Measurements from ENCODE around the gene MDM2. TPM values are rescaled to one million over a fixed set of nuclear protein-coding genes. Genes with fewer than 3 reads are reported as not detected.

The MDM2 gene
- total RNA-seq, 2 donors from 2014 or later, result 248 to 253 TPM

DNA sequence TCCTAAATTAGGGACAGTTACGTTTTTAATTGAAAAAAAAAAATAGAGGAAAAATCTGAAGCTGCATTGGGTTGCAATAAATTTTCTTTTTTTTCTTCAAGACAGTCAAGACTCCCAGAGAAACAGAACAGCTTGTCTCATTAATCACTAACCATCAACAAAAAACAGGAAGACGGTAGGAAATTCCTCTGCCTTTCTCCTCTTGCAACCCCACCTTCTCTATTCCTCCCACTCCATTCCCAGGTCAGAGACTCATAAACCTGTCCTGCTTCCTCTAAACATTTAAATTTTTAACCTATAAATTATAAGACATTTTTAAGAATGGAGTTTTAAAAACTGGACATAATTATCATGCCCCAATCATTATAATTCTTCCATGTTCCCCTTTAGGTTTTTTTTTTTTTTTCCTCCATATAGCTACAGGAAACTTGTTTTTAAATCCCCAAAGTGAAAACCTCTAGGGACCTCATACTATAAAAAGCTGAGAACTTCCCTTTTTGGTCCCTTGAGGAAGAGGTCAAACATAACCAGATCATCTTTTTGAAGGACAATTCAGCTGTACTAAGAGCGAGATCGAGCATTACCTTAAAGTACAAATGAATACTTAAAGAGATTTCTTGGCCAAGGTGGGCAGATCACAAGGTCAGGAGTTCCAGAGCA, 89.0 kb downstream of the MDM2 start:
- no peaks in the 10 kb centered on the region for H3K36me3 Mint-ChIP-seq
- H3K4me1 Mint-ChIP-seq (ENCODE audit: low read depth in 2 of 2), result no peaks in the 10 kb centered on the region
- H3K4me3 Mint-ChIP-seq, result no peak overlapping the region
- DNase-seq (ENCODE audit: low spot score), result no peak
- no peak for ATAC-seq
- H3K9me3 Mint-ChIP-seq, result no peaks in the 10 kb centered on the region
- peaks cover 19 to 24% of the 10 kb centered on the region in 2 donors for H3K27me3 Mint-ChIP-seq
- H3K27ac Mint-ChIP-seq, result no peak overlapping the region

DNA sequence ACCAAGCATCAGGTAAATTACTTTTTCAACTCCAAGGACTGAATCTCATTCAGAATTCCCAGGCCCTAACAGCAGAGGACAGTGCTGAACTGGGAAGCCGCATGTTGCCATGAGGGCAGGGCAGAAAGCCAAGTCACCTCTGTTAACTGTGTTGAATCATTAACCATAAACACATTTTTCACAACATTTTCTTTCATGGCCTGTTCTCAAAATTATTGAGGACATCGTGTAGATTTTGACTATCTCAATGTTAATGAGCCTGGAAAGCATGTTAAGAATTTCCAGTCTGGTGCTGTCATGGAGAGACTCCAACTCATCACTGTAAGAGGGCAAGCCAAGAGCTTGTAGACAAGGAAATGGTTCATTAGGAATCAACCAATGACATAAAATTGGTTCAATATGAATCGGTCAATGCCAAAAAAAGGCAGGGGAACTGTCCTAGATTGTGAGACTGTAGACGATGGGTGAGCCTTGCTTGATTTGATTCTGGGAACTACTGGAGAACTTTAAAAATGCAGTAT, 91.3 kb downstream of the MDM2 start:
- ATAC-seq, result no peak

DNA sequence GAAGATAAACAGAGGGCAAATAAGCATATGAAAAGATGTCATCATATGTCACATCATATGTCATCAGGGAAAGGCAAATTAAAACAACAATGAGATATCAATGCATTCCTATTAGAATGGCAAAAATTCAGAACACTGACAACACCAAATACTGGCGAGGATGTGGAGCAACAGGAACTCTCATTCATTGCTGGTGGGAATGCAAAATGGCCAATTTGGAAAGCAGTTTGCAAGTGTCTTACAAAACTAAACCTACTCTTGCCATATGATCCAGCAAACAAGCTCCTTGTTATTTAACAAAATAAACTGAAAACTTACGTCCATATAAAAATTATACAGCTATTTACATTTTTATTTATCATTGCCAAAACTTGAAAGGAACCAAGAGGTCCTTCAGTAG, 92.3 kb downstream of the MDM2 start:
- Mint-ChIP-seq H3K27me3 (peaks cover 30% of the 10 kb centered on the region in 2 donors), H3K4me1 (ENCODE audit: low read depth in 2 of 2) (no peaks in the 10 kb centered on the region), H3K36me3 (no peaks in the 10 kb centered on the region), H3K4me3 (no peak overlapping the region), H3K27ac (no peak overlapping the region), H3K9me3 (no peaks in the 10 kb centered on the region)
- ATAC-seq, result no peak
- no peak for DNase-seq (ENCODE audit: low spot score)

More for the DNA sequence above, 91.3 kb downstream of the MDM2 start:
- no peak for DNase-seq (ENCODE audit: low spot score)
- peaks cover 25 to 27% of the 10 kb centered on the region in 2 donors for H3K27me3 Mint-ChIP-seq
- no peaks in the 10 kb centered on the region for H3K4me1 Mint-ChIP-seq (ENCODE audit: low read depth in 2 of 2)
- H3K9me3 Mint-ChIP-seq, result no peaks in the 10 kb centered on the region
- no peak overlapping the region for H3K27ac Mint-ChIP-seq
- H3K4me3 Mint-ChIP-seq, result no peak overlapping the region
- no peaks in the 10 kb centered on the region for H3K36me3 Mint-ChIP-seq

Other genes with a start within 250 kb of the MDM2 start
- 100 to 1,000 TPM; 328 to 448 TPM for gene RAP1B, start 197.3 kb upstream of the MDM2 start, total RNA-seq
- gene NUP107, start 121.2 kb upstream of the MDM2 start, total RNA-seq, result 100 to 1,000 TPM in 1 of 2 donors, 10 to 100 TPM in 1; 77.3 to 111 TPM
- gene SLC35E3, start 62.0 kb upstream of the MDM2 start, total RNA-seq, result 10 to 100 TPM in 1 of 2 donors, 1 to 10 TPM in 1; 8.7 to 12.7 TPM
- 1 to 10 TPM; 3.7 to 5.3 TPM for gene CPM, start 125.0 kb downstream of the MDM2 start, total RNA-seq

Measured in natural killer cell treated with Interleukin-12 subunit alpha and Interleukin-12 subunit beta and Interleukin-15 and Interleukin-18, amount 100 ng/mL, for 72 hours (primary cell).